ENCODE results near the gene NECAB3. TPM values are rescaled to one million over a fixed set of nuclear protein-coding genes. Genes with fewer than 3 reads are reported as not detected.

Gene NECAB3
- total RNA-seq, 4 donors from 2014 or later: 5.6 to 44.3 (median 20.4) TPM

DNA sequence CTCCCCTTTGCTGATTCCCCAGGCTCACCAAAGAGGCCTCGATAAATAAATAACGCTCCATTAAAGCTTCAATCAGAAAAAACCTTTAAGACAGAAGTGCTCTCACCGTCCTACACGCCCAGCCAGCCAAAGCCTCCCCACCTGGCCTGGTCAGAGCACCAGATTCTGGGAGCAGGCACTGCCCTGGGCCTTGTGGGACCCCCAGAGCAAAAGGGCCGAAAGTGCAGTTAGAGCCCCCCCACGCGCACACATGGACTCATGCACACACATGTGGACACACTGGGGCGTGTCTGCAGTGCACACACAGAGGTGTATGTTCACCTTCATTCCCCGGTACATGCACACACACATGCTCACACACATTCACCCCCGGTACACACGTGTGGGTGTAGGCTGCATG is 1.9 kb upstream of the NECAB3 start:
- H3K4me1 ChIP-seq: peaks cover 7 to 21% of the 10 kb centered on the region in 2 donors
- TF ChIP-seq POLR2A (IDR thresholded peaks at IDR 0.05): no peak
- no peak for TF ChIP-seq CTCF (IDR thresholded peaks at IDR 0.05)
- H3K9me3 ChIP-seq: no peaks in the 10 kb centered on the region
- intact Hi-C loops (cut with DNase I; ENCODE audit: low total_unique reads): no loop called here
- peak in 1 of 2 donors; percentile 25 for DNase-seq
- no peak overlapping the region for H3K4me3 ChIP-seq
- no peaks in the 10 kb centered on the region for H3K27me3 ChIP-seq
- peak overlapping the region; percentile 90 to 91 for H3K27ac ChIP-seq
- H3K36me3 ChIP-seq: no peaks in the 10 kb centered on the region

- DNase-seq: peak; percentile 60 to 63
- TF ChIP-seq POLR2A (IDR thresholded peaks at IDR 0.05) (peak in 1 of 2 donors; percentile 16), CTCF (IDR thresholded peaks at IDR 0.05) (no peak)
Measured at GRCh38 chr20:33675136-33675959, 1.1 kb upstream of the NECAB3 start.

DNA sequence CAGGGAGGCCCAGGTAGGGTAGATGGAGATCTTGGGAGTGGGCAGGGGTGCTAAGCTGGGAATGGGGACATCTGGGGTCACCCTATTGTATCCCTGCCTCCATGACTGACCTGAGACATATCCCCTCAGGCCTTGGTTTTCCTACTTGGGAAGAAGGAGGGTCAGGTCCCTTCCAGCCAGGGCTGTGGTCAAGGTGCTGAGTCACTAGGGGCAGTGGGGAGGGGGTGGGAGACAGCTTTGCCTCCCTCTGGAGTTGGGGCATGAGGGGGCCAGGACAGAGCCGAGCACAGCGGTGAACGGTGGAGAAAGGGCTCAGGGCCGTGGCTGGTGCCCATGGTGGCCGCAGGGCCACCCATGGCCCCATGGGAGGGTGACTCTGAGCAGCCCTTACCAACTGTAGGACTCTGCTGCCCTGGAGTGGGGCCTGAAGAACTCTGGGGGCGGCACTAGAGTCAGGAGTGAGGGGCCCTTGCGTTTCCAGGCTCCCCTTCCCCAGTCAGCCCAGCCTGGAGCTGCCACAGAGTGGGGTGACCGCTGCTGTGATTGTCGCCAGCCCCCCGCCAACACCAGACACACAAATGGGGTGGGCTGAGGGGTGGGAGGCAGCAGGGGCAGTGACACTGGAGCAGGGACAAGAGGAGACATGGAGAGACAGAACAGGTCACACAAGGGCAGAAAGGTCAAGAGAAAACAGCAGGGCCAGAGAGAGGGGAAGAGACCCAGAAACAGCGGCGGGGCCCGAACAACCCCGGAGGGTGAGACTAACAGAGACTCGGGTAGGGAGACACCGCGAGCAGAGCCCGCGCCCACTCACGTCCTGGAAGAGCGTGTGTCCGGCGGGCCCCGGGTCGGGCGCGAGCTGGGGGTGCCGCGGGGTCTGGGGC is 576 bp downstream of the NECAB3 start:
- Histone ChIP-seq H3K4me1 (peaks cover 7 to 21% of the 10 kb centered on the region in 2 donors), H3K27ac (peak overlapping the region; percentile 90 to 91), H3K4me3 (peak overlapping the region; percentile 65 to 72), H3K36me3 (no peaks in the 10 kb centered on the region), H3K9me3 (no peaks in the 10 kb centered on the region), H3K27me3 (no peaks in the 10 kb centered on the region)
- DNase-seq: peak in 1 of 2 donors; percentile 37
- intact Hi-C loops (cut with DNase I; ENCODE audit: low total_unique reads): no loop called here
- no peak for TF ChIP-seq POLR2A (IDR thresholded peaks at IDR 0.05)
- no peak for TF ChIP-seq CTCF (IDR thresholded peaks at IDR 0.05)

More at GRCh38 chr20:33675136-33675959, 1.1 kb upstream of the NECAB3 start:
- Histone ChIP-seq H3K27ac (peak overlapping the region; percentile 90 to 91), H3K4me3 (peak overlapping the region; percentile 65 to 72), H3K27me3 (no peaks in the 10 kb centered on the region), H3K9me3 (no peaks in the 10 kb centered on the region), H3K4me1 (peaks cover 7 to 21% of the 10 kb centered on the region in 2 donors), H3K36me3 (no peaks in the 10 kb centered on the region)
- intact Hi-C loops (cut with DNase I; ENCODE audit: low total_unique reads): no loop called here

- H3K36me3 ChIP-seq: no peaks in the 10 kb centered on the region
- peaks cover 7 to 21% of the 10 kb centered on the region in 2 donors for H3K4me1 ChIP-seq
- TF ChIP-seq POLR2A (IDR thresholded peaks at IDR 0.05) (no peak), CTCF (IDR thresholded peaks at IDR 0.05) (no peak)
- peak overlapping the region; percentile 90 to 91 for H3K27ac ChIP-seq
- H3K27me3 ChIP-seq: no peaks in the 10 kb centered on the region
- intact Hi-C loops (cut with DNase I; ENCODE audit: low total_unique reads): no loop called here
- no peak for DNase-seq
- H3K9me3 ChIP-seq: no peaks in the 10 kb centered on the region
- H3K4me3 ChIP-seq: peak overlapping the region; percentile 65 to 72
Measured at GRCh38 chr20:33673114-33673409, 1.2 kb downstream of the NECAB3 start.

Measured in uterus (tissue), 4 donors.